LHCN-M2 (cell line): ENCODE results near the gene CD2. TPM values are rescaled to one million over a fixed set of nuclear protein-coding genes. Genes with fewer than 3 reads are reported as not detected.

Source experiments
- DNase-seq: peaks from one replicate; pipeline ENCODE4 v3.0.0-alpha.2; 2012; ENCODE audit warnings: low read depth
- polyA plus RNA-seq: library from polyadenylated mRNA; unstranded; fragments of >200 nt; gene quantifications from one replicate; pipeline ENCODE4 v1.2.1, GENCODE V29; 2012; ENCODE audit warnings: missing spikeins
- total RNA-seq: library from RNA; depleted of rRNA; stranded (reverse); fragments of >200 nt; gene quantifications from 2 replicates; pipeline ENCODE4 v1.2.3, GENCODE V29; 2014; rRNA removed

Gene CD2, protein sequence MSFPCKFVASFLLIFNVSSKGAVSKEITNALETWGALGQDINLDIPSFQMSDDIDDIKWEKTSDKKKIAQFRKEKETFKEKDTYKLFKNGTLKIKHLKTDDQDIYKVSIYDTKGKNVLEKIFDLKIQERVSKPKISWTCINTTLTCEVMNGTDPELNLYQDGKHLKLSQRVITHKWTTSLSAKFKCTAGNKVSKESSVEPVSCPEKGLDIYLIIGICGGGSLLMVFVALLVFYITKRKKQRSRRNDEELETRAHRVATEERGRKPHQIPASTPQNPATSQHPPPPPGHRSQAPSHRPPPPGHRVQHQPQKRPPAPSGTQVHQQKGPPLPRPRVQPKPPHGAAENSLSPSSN
- not detected in 2 replicates for total RNA-seq
- not detected for polyA plus RNA-seq

GRCh38 chr1:116754198-116754977 lies at the start of gene CD2:
Gene CD2, plus strand, starts transcription at chr1:116754430. Its CDS starts 63 bp downstream, at chr1:116754493.
- DNase-seq = no peak

- DNase-seq = no peak
These were observed 48.1 kb upstream of the CD2 start for GRCh38 chr1:116706123-116706522.

DNA sequence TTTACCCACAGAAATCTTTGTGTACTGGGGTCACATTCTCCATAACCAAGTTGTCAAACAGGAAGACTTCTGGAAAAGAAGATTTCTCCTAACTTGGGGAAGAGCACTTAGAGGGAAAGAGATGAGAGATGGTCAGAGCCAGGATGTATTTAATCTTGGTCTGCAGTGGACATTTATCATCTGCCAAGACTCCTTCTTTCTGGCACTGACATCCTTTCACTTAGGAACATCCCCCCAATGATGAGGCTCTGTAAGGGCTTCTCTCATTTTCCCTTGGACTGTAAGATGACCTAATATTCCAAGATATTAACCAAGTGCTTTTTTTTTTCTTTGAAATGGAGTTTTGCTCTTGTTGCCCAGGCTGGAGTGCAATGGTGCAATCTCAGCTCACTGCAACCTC lies 47.4 kb upstream of the CD2 start:
- no peak for DNase-seq

GRCh38 chr1:116708255-116708900 lies 45.9 kb upstream of the CD2 start:
- no peak for DNase-seq

DNA sequence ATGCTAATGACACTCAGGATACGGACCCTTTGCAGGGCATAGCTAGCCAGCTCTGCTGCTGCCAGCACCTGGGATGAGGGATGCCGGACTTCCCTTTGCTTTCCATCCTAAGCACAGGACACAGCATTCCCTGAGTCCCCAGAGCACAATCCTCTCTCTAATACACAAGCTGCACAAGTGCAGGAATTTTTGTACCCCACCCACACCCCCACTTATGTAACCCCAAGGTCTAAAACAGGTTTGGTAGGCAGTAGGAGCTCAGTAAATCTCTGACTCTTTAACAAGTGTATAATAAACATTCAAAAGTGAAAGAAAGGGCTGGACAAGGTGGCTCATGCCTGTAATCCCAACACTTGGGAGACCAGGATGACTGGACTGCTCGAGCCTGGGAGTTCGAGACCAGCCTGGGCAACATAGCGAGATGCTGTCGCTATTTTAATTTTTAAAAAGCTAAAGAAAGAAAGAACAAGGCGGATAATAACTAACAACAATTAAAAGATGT lies 44.5 kb upstream of the CD2 start:
- no peak for DNase-seq

DNA sequence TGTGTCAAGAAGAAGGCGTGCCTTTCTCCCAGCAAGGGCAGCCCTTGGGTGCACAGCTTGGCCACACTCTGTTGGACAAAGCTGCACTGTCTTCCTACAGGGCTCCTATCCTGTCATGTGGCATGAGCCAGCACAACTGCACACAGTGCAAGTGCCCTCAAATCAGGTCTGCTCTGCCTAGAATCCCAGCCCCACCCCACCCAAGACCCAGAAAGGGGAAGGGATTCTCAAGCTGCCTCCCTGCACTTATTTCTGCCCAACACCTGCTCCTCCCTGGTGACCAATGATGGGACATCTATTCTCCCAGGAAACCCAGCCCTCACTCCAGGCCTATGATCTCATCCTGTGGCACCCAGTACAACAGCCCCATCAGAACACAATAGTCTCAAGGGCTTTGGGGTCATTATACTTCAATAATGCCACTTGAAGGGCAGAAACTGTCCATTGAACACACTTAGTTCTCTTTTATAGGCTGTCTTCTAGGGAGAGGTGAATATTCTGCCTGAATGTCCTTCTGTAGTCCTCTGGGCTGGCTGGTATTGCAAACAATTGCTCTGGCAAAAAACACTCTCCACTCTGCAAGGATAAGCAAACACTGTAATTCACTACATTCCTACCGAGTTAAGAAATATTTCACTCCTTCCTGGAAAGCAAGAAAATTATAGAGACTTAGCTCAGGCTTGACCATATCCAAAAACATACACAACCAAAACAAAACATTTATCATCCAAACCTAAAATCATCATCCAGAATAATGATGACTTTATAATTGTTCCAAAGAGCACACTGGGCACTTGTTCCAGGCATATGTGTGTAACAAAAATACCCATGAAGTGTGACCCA lies 43.6 kb upstream of the CD2 start:
- no peak for DNase-seq

- DNase-seq = no peak
These were observed 42.9 kb upstream of the CD2 start for GRCh38 chr1:116711263-116711840.

- DNase-seq = no peak
These were observed 41.7 kb upstream of the CD2 start for GRCh38 chr1:116712510-116712909.

DNA sequence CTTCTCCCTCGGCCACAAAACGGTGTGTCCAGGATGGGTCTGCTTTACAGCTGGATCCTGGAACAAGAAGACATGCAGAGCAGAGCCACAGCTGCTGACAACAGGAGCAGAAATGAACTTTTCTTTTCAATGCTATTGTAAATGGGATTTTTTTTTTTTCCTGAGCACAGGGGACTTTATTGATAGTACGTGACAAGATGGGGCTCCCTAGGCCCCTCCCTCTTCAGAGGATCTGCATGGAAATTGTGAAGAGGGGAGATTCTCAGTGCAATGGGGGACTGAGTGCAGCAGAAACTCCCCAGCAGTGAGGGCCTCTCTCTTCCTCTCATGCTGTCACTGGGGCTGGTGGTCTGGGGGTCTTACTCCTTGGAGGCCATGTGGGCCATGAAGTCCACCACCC lies 40.8 kb upstream of the CD2 start:
- DNase-seq = no peak

GRCh38 chr1:116716391-116716790 lies 37.8 kb upstream of the CD2 start:
- DNase-seq = no peak

GRCh38 chr1:116717318-116717717 lies 36.9 kb upstream of the CD2 start:
- no peak for DNase-seq

GRCh38 chr1:116720364-116721038 lies 33.7 kb upstream of the CD2 start:
- no peak for DNase-seq

DNA sequence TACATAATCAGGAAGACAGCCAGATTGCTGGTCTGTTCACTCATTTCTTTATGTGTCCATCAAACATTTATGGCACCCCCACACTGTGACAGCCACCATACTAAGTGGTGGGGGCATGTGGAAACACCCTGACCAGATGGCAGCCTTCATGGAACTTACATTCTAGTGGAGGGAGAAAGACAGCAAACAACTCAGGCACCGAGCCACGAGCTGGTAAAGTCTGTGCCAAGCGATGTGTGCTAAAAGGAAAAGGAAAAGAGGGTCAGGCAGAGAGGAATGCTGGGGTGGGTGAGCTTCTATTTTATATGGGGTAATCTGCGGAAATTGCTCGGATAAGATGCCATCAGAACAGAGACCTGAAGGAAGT lies 33.2 kb upstream of the CD2 start:
- DNase-seq = no peak

- DNase-seq = no peak
These were observed 32.7 kb upstream of the CD2 start for GRCh38 chr1:116721451-116722007.

GRCh38 chr1:116722016-116722838 lies 32.0 kb upstream of the CD2 start:
- peak; percentile 42 for DNase-seq

- peak; percentile 49 for DNase-seq
These were observed 29.4 kb upstream of the CD2 start for GRCh38 chr1:116724765-116725375.

GRCh38 chr1:116725798-116726197 lies 28.4 kb upstream of the CD2 start:
- DNase-seq = peak; percentile 33
